ENCODE measurements around the gene POLR2I.
"Not testable (repeated sequence)": the region's sequence is repeated elsewhere in the genome, so short reads cannot be mapped to it uniquely, and the experiment has no call there.

The POLR2I gene

DNA sequence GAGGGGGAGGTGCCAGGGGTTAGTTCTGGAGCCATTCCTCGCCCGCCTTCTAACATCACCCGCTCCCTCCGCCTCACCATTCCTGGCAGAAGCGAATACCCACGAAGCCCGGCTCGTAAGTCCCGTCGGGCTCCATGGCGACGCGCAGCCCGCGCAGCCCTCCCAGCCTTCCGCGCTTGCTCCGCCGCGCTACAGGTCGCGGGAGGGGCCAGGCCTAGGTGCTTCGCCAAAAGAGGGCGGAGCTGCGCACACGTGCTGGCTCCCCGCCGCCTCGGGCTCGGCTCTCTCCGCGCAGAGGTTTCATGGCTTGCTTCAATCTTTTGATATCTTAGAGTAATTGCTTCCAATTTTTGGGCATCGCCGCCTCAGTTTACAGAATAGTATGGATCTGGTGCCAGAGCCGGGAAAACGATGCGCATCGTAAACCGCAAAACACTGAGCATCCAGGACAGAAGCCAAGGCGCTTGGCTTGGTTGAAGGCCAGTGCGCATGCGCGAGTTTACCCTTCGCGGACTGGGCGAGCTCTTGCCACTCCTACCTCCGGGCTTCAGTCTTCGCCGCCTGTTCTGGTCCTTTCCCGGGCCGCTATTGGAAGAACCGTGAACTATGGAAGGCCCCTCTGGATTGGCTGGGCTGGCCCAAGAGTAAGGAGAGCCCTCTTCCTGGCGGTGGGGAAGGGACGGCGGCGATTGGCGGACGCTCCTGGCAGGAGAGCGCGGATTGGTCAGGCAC is at the start of gene POLR2I:
Gene POLR2I (minus strand): TSS at position 155 of the 732 bp plus-strand sequence. CDS start 19 bp downstream, at position 136.
- peak; percentile 100 for DNase-seq (ENCODE audit: low spot score)

- DNase-seq (ENCODE audit: low spot score): no peak
These were observed 49.1 kb upstream of the POLR2I start for GRCh38 chr19:36163813-36164212.

DNA sequence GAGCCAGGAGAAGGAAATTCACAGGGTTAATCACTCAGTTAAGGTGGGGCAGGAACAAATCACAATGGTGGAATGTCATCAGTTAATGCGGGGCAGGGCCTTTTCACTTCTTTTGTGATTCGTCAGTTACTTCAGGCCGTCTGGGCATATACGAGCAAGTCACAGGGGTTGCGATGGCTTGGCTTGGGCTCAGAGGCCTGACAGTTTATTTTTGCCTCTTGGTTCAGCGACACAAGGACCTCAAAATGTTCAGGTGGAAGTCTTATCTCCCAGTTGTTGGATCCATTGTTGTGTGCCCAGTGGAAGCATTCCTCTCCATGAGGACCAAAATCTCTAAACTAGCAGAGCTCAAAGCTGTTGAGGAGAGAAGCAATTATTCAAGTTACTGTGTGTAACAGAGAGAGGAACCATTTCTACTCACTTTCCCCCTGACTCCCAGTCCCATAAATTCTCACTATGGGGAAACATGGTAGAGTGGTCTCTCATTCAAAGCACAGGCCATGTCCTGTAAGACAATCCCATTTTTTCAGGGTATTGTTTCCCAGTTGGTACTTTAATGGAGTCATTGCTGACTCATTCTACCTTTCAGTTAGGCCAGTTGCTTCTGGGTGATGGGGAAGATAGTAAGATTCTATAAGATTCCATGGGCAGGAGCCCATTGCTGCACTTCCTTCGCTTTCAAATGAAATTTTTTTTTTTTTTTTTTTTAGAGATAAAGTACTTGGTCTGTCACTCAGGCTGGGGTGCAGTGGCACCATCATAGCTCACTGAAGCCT is 46.3 kb upstream of the POLR2I start:
- DNase-seq (ENCODE audit: low spot score): no peak

DNA sequence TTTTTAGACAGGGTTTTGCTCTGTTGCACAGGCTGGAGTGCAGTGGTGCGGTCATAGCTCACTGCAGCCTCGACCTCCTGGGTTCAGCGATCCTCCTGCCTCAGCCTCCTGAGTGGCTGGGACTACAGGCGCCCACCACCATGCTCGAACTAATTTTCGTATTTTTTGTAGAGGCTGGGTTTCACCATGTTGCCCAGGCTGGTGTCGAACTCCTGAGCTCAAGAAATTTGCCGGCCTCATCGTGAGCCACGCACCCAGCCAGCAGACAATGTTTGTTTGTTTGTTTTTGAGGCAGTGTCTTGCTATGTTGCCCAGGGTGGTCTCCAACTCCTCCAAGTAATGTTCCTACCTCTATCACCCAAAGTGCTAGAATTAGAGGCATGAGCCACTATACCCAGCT is 38.5 kb upstream of the POLR2I start:
- DNase-seq (ENCODE audit: low spot score): no peak

GRCh38 chr19:36152352-36153091 is 37.8 kb upstream of the POLR2I start, which contains the start of gene COX7A1:
Gene COX7A1 (minus strand): TSS chr19:36152447. CDS start chr19:36152407, 40 bp downstream.
- DNase-seq (ENCODE audit: low spot score): no peak

DNA sequence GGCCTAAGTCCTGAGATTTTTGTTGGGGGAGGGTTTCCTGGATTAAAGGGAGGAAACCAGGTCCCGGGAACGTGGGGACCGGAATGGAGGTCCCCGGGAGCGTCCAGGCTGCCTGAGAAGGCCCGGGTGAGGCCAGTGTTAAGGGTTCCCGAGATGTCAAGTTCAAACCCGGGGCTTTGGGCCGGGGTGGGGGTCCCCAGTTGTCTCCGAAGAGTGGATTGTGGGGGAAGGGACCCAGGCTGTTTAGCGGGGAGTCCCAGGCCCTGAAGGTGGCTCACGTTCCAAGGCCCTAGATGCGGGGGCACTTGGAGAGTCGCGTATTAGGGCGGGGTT is 37.3 kb upstream of the POLR2I start:
- no peak for DNase-seq (ENCODE audit: low spot score)

GRCh38 chr19:36151144-36152018 is 36.7 kb upstream of the POLR2I start:
- DNase-seq (ENCODE audit: low spot score): no peak

- DNase-seq (ENCODE audit: low spot score): no peak
These were observed 35.9 kb upstream of the POLR2I start for GRCh38 chr19:36150586-36150985.

- DNase-seq (ENCODE audit: low spot score): no peak
These were observed 35.2 kb upstream of the POLR2I start for GRCh38 chr19:36149673-36150406.

DNA sequence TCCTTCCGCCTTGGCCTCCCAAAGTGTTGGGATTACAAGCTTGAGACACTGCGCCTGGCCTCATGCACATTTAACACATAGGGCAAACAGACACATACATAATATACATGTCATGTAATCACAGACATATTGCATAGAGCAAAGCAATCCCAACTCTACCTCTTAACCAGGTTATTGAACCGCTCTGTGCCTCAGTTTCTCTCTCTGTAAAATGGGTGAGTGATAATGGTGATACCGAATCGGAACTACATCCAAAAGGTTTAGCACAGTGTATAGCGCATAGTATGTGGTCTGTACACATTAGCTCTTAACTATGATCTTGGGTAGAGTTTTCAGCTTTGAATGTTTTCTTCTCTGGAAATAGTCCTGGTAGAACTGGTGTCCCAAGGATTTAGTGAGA is 29.9 kb upstream of the POLR2I start:
- no peak for DNase-seq (ENCODE audit: low spot score)

- no peak for DNase-seq (ENCODE audit: low spot score)
These were observed 27.8 kb upstream of the POLR2I start for GRCh38 chr19:36142496-36142895.

- no peak for DNase-seq (ENCODE audit: low spot score)
These were observed 27.4 kb upstream of the POLR2I start for GRCh38 chr19:36142046-36142445.

GRCh38 chr19:36141039-36141927 is 26.6 kb upstream of the POLR2I start:
- DNase-seq (ENCODE audit: low spot score): peak; percentile 75

GRCh38 chr19:36140304-36141038 is 25.8 kb upstream of the POLR2I start:
- peak; percentile 57 for DNase-seq (ENCODE audit: low spot score)

DNA sequence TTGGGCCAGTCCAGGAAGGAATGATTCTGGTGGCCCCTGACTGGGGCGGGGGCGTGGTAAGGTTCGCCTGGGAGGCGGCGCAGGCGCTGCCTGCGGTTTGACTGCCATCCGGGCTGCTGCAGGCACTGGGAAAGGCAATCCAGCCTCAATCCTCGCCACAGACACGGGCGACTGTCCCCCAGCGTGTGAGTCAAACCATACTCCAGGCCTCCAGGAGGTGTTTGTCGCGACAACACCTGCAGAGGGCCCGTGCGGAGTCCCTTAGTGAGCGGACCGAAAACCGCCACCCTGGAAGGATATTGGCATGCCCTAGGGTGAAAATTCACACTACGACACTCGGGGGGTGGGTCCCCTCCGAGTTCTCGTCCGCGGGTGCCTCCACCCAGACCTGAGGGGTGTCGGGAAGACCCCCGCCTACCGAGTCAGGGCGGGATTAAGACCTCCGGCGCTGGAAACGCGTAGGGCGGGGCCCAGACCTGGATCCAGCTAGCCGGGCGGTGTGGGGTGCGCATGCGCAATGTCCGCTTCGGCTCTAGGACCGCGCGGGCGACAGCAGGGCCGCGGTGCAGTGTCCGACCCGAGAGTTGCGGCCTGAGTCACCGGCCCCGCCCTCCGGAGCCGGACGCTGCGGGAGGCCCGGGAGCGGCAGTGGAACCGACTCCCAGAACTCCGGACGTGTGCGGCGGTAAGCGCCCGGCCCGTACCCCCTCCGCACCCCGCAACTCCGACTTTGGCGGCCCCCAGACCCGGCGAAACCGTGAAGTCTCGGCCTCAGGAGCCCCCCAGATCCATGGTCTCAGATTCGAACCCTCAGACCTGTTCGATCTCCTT is 25.0 kb upstream of the POLR2I start, which contains the start of gene CAPNS1:
Gene CAPNS1 (plus strand): TSS at position 594 of the 831 bp plus-strand sequence. CDS start 946 bp downstream, outside the sequence.
- peak; percentile 96 for DNase-seq (ENCODE audit: low spot score)

DNA sequence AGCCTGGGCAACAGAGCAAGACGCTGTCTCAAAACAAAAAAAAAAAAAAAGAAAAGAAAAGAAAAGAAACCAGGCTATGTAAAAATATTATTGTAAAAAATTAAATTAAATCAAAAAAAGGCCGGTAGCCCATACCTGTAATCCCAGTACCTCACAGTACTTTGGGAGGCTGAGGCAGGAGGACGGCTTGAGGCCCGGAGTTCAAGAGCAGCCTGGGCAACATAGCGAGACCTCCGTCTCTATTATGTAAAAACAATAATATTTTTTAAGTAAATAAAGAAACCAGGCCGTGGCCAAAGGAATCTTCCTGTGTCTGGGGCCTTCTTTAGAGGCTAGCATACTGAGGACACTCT is 24.4 kb upstream of the POLR2I start:
- DNase-seq (ENCODE audit: low spot score): no peak

GRCh38 chr19:36136964-36137686 is 22.4 kb upstream of the POLR2I start:
- peak; percentile 62 for DNase-seq (ENCODE audit: low spot score)

GRCh38 chr19:36134867-36135266 is 20.2 kb upstream of the POLR2I start:
- DNase-seq (ENCODE audit: low spot score): not testable (repeated sequence)

Data from RKO (cell line).